Bronchial epithelial cell (primary cell): ENCODE data around the gene FADS6. TPM values are rescaled to one million over a fixed set of nuclear protein-coding genes. Genes with fewer than 3 reads are reported as not detected.
A peak's percentile ranks its signal among the peaks of the same experiment; 100 is the strongest.

ENCODE experiments used
- DNase-seq: peaks from one replicate; pipeline ENCODE4 v3.0.0-alpha.2; 2010; ENCODE audit warnings: low read depth
- FAIRE-seq: peaks from 2 replicates; lab custom pipeline; 2011; peaks lifted over from hg19 to GRCh38; lab: Jason Lieb, UNC
- H3K27me3 ChIP-seq: 2 replicates; pipeline ENCODE4 v1.5.1; 2011; ENCODE audit warnings: low read length; ENCODE audit not compliant: control insufficient read depth, insufficient read depth
- H3K36me3 ChIP-seq: 2 replicates; pipeline ENCODE4 v1.5.1; 2011; ENCODE audit warnings: low read length; ENCODE audit not compliant: control insufficient read depth, insufficient read depth
- H3K4me3 ChIP-seq: 2 replicates; pipeline ENCODE4 v1.5.1; 2011; ENCODE audit warnings: mild to moderate bottlenecking, low read depth, low read length, control low read depth
- CTCF ChIP-seq: IDR thresholded peaks from 2 replicates; pipeline ENCODE4 v1.5.1; 2011; ENCODE audit warnings: mild to moderate bottlenecking, moderate library complexity, low read length, control low read depth, inconsistent platforms; ENCODE audit not compliant: insufficient read depth, severe bottlenecking
- total RNA-seq: library from RNA; depleted of rRNA; stranded (reverse); fragments of >200 nt; gene quantifications from 2 replicates; pipeline ENCODE4 v1.2.1, GENCODE V29; 2014

The FADS6 gene
- total RNA-seq, 1 donor from 2014 or later, result not detected

- H3K27me3 ChIP-seq, result no peaks in the 10 kb centered on the region
- no peak overlapping the region for H3K4me3 ChIP-seq
- FAIRE-seq (no peak), DNase-seq (no peak)
- TF ChIP-seq CTCF, result no peak
- peaks cover 5% of the 10 kb centered on the region for H3K36me3 ChIP-seq
Observed at GRCh38 chr17:74839990-74840852, 53.2 kb downstream of the FADS6 start.

- DNase-seq, result no peak
- Histone ChIP-seq H3K27me3 (no peaks in the 10 kb centered on the region), H3K4me3 (no peak overlapping the region), H3K36me3 (peaks cover 5% of the 10 kb centered on the region)
- FAIRE-seq, result no peak
- TF ChIP-seq CTCF, result no peak
Observed at GRCh38 chr17:74838274-74838673, 55.2 kb downstream of the FADS6 start.

DNA sequence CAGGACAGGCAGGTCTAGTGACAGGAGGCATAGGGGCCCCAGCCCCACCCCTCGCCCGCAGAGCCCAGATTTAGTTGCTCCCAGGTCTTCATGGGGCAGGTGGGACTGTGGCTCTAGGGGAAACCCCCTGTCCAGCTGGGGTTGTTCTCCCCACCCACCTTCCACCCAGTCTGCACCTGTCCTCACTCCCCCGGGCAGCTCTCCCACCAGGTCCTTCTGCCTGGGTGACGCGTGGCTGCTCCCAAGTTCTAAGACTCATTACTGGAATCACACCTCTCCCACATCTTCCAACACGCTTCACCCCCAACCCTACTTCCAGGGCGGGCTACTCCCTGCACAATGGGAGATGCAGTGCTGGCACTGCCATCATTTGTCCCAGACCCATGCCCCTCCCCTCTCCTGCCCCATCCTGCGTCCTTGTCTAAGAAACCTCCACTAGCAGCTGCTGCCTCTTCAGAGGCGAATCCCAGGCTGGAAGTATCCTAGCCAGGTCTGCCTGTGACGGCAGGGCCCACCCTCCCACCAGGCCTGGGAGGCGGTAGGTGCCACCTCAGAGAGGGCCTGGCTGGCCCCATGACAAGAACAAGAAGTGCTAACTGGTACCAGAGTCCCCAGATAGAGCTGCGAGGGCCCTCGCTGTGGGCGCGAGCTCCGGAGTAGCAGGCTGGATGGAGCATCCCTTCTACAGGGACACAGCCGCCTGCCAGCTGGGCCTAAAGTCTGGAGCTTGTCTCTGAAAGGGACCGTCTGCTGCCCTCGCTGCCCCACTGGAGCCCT lies 56.6 kb downstream of the FADS6 start:
- Histone ChIP-seq H3K4me3 (no peak overlapping the region), H3K36me3 (peaks cover 5% of the 10 kb centered on the region), H3K27me3 (no peaks in the 10 kb centered on the region)
- DNase-seq (no peak), FAIRE-seq (no peak)
- no peak for TF ChIP-seq CTCF

- TF ChIP-seq CTCF, result no peak
- no peak overlapping the region for H3K4me3 ChIP-seq
- peaks cover 5% of the 10 kb centered on the region for H3K36me3 ChIP-seq
- DNase-seq (no peak), FAIRE-seq (no peak)
- H3K27me3 ChIP-seq, result no peaks in the 10 kb centered on the region
Observed at GRCh38 chr17:74836191-74836590, 57.2 kb downstream of the FADS6 start.

- Histone ChIP-seq H3K4me3 (no peak overlapping the region), H3K27me3 (no peaks in the 10 kb centered on the region), H3K36me3 (peaks cover 5% of the 10 kb centered on the region)
- TF ChIP-seq CTCF, result no peak
- FAIRE-seq (no peak), DNase-seq (peak; percentile 18)
Observed at GRCh38 chr17:74833501-74834377, 59.7 kb downstream of the FADS6 start.
